Neural progenitor cell (in vitro differentiated cells): ENCODE measurements around the gene TEX10.

Experiments used
- EZH2 ChIP-seq: fragments of 200-600 bp; sonication (generic); IDR thresholded peaks from 2 replicates; pipeline ENCODE4 v1.6.1; 2017; ENCODE audit warnings: antibody characterized with exemption, mild to moderate bottlenecking, moderate library complexity
- TF ChIP-seq, protein P1 (sequence below): fragments of 200-600 bp; sonication (generic); IDR thresholded peaks from 2 replicates; pipeline ENCODE4 v1.5.1; 2017; ENCODE audit warnings: antibody characterized with exemption, mild to moderate bottlenecking

DNA sequence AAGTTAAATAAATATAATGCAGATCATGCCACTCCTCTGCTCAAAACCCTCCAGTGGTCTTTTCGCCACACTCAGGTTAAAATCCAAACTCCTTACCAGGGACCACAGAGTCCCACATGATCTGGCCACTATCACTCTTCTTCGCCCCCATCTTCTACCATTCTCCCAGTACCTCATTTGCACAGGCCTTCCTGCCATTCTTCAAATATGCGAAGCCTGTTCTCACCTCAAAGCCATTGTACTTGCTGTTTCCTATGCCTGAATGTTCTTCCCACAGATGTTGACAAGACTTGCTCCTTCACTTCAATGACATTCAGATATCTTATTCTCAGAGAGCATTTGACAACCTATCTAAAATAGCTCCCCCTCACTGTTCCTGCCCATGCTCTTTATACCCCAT lies 10.9 kb downstream of the TEX10 start:
- no peak for TF ChIP-seq EZH2
- TF ChIP-seq, protein P1, sequence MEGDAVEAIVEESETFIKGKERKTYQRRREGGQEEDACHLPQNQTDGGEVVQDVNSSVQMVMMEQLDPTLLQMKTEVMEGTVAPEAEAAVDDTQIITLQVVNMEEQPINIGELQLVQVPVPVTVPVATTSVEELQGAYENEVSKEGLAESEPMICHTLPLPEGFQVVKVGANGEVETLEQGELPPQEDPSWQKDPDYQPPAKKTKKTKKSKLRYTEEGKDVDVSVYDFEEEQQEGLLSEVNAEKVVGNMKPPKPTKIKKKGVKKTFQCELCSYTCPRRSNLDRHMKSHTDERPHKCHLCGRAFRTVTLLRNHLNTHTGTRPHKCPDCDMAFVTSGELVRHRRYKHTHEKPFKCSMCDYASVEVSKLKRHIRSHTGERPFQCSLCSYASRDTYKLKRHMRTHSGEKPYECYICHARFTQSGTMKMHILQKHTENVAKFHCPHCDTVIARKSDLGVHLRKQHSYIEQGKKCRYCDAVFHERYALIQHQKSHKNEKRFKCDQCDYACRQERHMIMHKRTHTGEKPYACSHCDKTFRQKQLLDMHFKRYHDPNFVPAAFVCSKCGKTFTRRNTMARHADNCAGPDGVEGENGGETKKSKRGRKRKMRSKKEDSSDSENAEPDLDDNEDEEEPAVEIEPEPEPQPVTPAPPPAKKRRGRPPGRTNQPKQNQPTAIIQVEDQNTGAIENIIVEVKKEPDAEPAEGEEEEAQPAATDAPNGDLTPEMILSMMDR = no peak
